HepG2 (cell line): ENCODE measurements around the gene PPME1. TPM values are rescaled to one million over a fixed set of nuclear protein-coding genes. Genes with fewer than 3 reads are reported as not detected.

Experiments used
- ATAC-seq: fragments of 200-7000 bp; cut with Tn5 transposase; 3 replicates; pipeline ENCODE4 v1.9.1; 2020; ENCODE audit warnings: mild to moderate bottlenecking, moderate library complexity
- BruUV-seq: library from RNA; stranded (reverse); fragments of 400-500 nt; replicated peaks from 2 replicates; lab custom pipeline; 2021; lab: Mats Ljungman, UMichigan
- CTCF ChIA-PET: fragments of 300-600 bp; formaldehyde crosslinking; extraction: SDS; loops from one replicate; lab custom pipeline; 2021; ENCODE audit warnings: low total read pairs, inconsistent platforms, low intra/inter-chr PET ratio; lab: Yijun Ruan, JAX
- POLR2A ChIA-PET: fragments of 350-600 bp; sonication (Branson Sonifier 250); formaldehyde crosslinking; loops from one replicate; lab custom pipeline; 2020; ENCODE audit warnings: antibody characterized with exemption, inconsistent platforms; lab: Yijun Ruan, JAX
- DNase-seq: peaks from one replicate; pipeline ENCODE4 v3.0.0-alpha.2; 2015; ENCODE audit warnings: low spot score
- FAIRE-seq: peaks from 3 replicates; lab custom pipeline; 2011; peaks lifted over from hg19 to GRCh38; lab: Jason Lieb, UNC
- H2AFZ ChIP-seq: one replicate; pipeline ENCODE4 v1.6.1; 2011; ENCODE audit warnings: low read length, inconsistent platforms
- H3K27ac ChIP-seq: fragments of 300-600 bp; 3 replicates; pipeline ENCODE4 v1.8.0; 2011; ENCODE audit warnings: mixed run types, mild to moderate bottlenecking, mixed read lengths, low read length, inconsistent platforms; ENCODE audit not compliant: insufficient read depth; ENCODE audit errors: extremely low read length
- H3K27me3 ChIP-seq, 2 experiments: fragments of 200-600 bp in 1 of 2; 2 replicates in 1 of 2; 3 replicates in 1 of 2; pipeline versions ENCODE4 v1.6.0 to v1.8.0; 2011; ENCODE audit warnings: low read length in 2 of 2, mild to moderate bottlenecking in 2 of 2, moderate library complexity in 2 of 2, inconsistent platforms in 1 of 2; ENCODE audit not compliant: insufficient read depth in 2 of 2, control insufficient read depth in 1 of 2
- H3K36me3 ChIP-seq, 2 experiments: fragments of 200-600 bp in 1 of 2; replicated peaks in 1 of 2; 2 replicates in 1 of 2; 3 replicates in 1 of 2; pipeline versions ENCODE4 v1.5.1 to v1.8.0; 2011; ENCODE audit warnings: low read length in 2 of 2, inconsistent platforms in 1 of 2; ENCODE audit not compliant: insufficient read depth in 2 of 2, control insufficient read depth in 1 of 2
- H3K4me1 ChIP-seq: 2 replicates; pipeline ENCODE4 v1.5.1; 2012; ENCODE audit warnings: low read length, inconsistent platforms; ENCODE audit not compliant: insufficient read depth
- H3K4me2 ChIP-seq: 2 replicates; pipeline ENCODE4 v1.6.0; 2011; ENCODE audit warnings: low read depth, low read length, inconsistent platforms
- H3K4me3 ChIP-seq, 3 experiments: fragments of 200-600 bp in 1 of 3; sonication (generic), shearing (Covaris generic) in 1 of 3; replicated peaks in 1 of 3; 2 replicates each; pipeline ENCODE4 v1.5.1; 2011 to 2016; ENCODE audit warnings: low read length in 3 of 3, inconsistent platforms in 2 of 3, low read depth in 2 of 3, mild to moderate bottlenecking in 2 of 3, control low read depth in 1 of 3, mixed read lengths in 1 of 3; ENCODE audit not compliant: insufficient read depth in 1 of 3
- H3K79me2 ChIP-seq: one replicate; pipeline ENCODE4 v1.6.1; 2011; ENCODE audit warnings: low read length, inconsistent platforms; ENCODE audit not compliant: insufficient read depth
- H3K9ac ChIP-seq: 2 replicates; pipeline ENCODE4 v1.6.0; 2011; ENCODE audit warnings: mild to moderate bottlenecking, low read depth, low read length, inconsistent platforms; ENCODE audit not compliant: insufficient read depth
- H3K9me3 ChIP-seq: 2 replicates; pipeline ENCODE4 v1.5.1; 2012; ENCODE audit warnings: mild to moderate bottlenecking, low read length
- H4K20me1 ChIP-seq: 2 replicates; pipeline ENCODE4 v1.6.0; 2011; ENCODE audit warnings: inconsistent platforms, mild to moderate bottlenecking, low read length, moderate library complexity; ENCODE audit not compliant: insufficient read depth
- ATF3 ChIP-seq: sonication (generic); formaldehyde crosslinking; IDR thresholded peaks from 2 replicates; pipeline ENCODE4 v1.4.0; 2020; ENCODE audit warnings: missing genetic modification reagents
- ATRX ChIP-seq: sonication (generic); formaldehyde crosslinking; IDR thresholded peaks from 2 replicates; pipeline ENCODE4 v1.4.0; 2020; ENCODE audit warnings: missing genetic modification reagents, borderline replicate concordance
- HBP1 ChIP-seq: IDR thresholded peaks from 2 replicates; pipeline ENCODE4 v1.6.1; 2016; ENCODE audit warnings: low read depth, control low read depth
- ISL2 ChIP-seq: sonication (generic); formaldehyde crosslinking; IDR thresholded peaks from 2 replicates; pipeline ENCODE4 v1.5.0; 2020; ENCODE audit warnings: missing genetic modification reagents
- JUND ChIP-seq: sonication (generic); formaldehyde crosslinking; IDR thresholded peaks from 2 replicates; pipeline ENCODE4 v1.8.0; 2022; ENCODE audit warnings: mild to moderate bottlenecking, missing genetic modification reagents
- PHB2 ChIP-seq: fragments of 450-650 bp; IDR thresholded peaks from 2 replicates; pipeline ENCODE4 v1.6.1; 2018; ENCODE audit not compliant: partially characterized antibody
- PHF8 ChIP-seq: sonication (generic); formaldehyde crosslinking; IDR thresholded peaks from 2 replicates; pipeline ENCODE4 v1.5.0; 2020; ENCODE audit warnings: missing genetic modification reagents
- RXRA ChIP-seq: sonication (generic); formaldehyde crosslinking; IDR thresholded peaks from 2 replicates; pipeline ENCODE4 v1.5.1; 2020; ENCODE audit warnings: missing genetic modification reagents
- TAF1 ChIP-seq: sonication (generic); formaldehyde crosslinking; IDR thresholded peaks from 2 replicates; pipeline ENCODE4 v1.4.0; 2020; ENCODE audit warnings: missing genetic modification reagents
- ZFP36L2 ChIP-seq: sonication (generic); formaldehyde crosslinking; IDR thresholded peaks from 2 replicates; pipeline ENCODE4 v1.4.0; 2020; ENCODE audit warnings: missing genetic modification reagents
- ZNF546 ChIP-seq: sonication (generic); formaldehyde crosslinking; conservative IDR thresholded peaks from 2 replicates; pipeline ENCODE4 v1.8.1; 2023; ENCODE audit warnings: mild to moderate bottlenecking, missing genetic modification reagents
- ZNF547 ChIP-seq: sonication (generic); formaldehyde crosslinking; IDR thresholded peaks from 2 replicates; pipeline ENCODE4 v1.5.1; 2020; ENCODE audit warnings: mild to moderate bottlenecking, missing genetic modification reagents
- ZNF577 ChIP-seq: sonication (generic); formaldehyde crosslinking; IDR thresholded peaks from 2 replicates; pipeline ENCODE4 v1.4.0; 2020; ENCODE audit warnings: mild to moderate bottlenecking, low read depth, missing genetic modification reagents, borderline replicate concordance
- ZNF839 ChIP-seq: sonication (generic); formaldehyde crosslinking; IDR thresholded peaks from 2 replicates; pipeline ENCODE4 v1.4.0; 2020; ENCODE audit warnings: missing genetic modification reagents, mild to moderate bottlenecking, borderline replicate concordance
- ZSCAN21 ChIP-seq: sonication (generic); formaldehyde crosslinking; IDR thresholded peaks from 2 replicates; pipeline ENCODE4 v1.8.0; 2022; ENCODE audit warnings: mild to moderate bottlenecking, missing genetic modification reagents, moderate library complexity, borderline replicate concordance
- ZZZ3 ChIP-seq: sonication (generic); formaldehyde crosslinking; IDR thresholded peaks from 2 replicates; pipeline ENCODE4 v1.4.0; 2020; ENCODE audit warnings: missing genetic modification reagents, mild to moderate bottlenecking, borderline replicate concordance
- WGBS: methylation state at CpG from one replicate; pipeline ENCODE4 v1.1.6; 2017; ENCODE audit warnings: low lambda C conversion rate; 5-methylcytosine and 5-hydroxymethylcytosine counted together
- in situ Hi-C: cut with HindIII; loops from 2 replicates; pipeline ENCODE4 v1.10.0; 2017; ENCODE audit warnings: low pct_unique_long_range_greater_than_20kb; ENCODE audit not compliant: extremely low pct_ligation_motif_present
- intact Hi-C: fragments of 100-400 bp; cut with micrococcal nuclease; formaldehyde crosslinking; loops from one replicate; pipeline ENCODE4 v1.10.0; 2022; ENCODE audit not compliant: unreplicated experiment
- polyA plus RNA-seq, 8 experiments: library from polyadenylated mRNA; depleted of rRNA in 3 of 8; stranded (reverse) in 7 of 8; unstranded in 1 of 8; fragments of >200 nt; fragmentation: Illumina TruSeq in 4 of 8; extraction: Trizol in 4 of 8; gene quantifications; 2 replicates each; pipeline versions ENCODE4 v1.2.1 to v1.2.3, GENCODE V29; 2011 to 2016; ENCODE audit warnings: low read depth in 4 of 8, missing spikeins in 1 of 8, mixed read lengths in 1 of 8; ENCODE audit not compliant: insufficient read depth in 1 of 8
- total RNA-seq, 5 experiments: library from RNA; depleted of rRNA; stranded (reverse); fragments of >200 nt; fragmentation: Illumina TruSeq; extraction: Trizol; gene quantifications; 2 replicates each; pipeline ENCODE4 v1.2.3, GENCODE V29; 2016; ENCODE audit warnings: low read depth in 1 of 5

Gene PPME1
- total and polyA plus RNA-seq, 2 of the 13 experiments (the other 11 are each of a cell fraction or from before 2014, with no cell fraction given), result 31.3 to 56.0 TPM

- no peaks in the 10 kb centered on the region for H3K79me2 ChIP-seq
- H3K27me3 ChIP-seq, result no peaks in the 10 kb centered on the region
- no peak overlapping the region for H3K4me3 ChIP-seq
- no TSS peak for BruUV-seq
- H3K27ac ChIP-seq, result no peak overlapping the region
- POLR2A ChIA-PET, result no interaction called here
- in situ Hi-C loops (no loop called here), intact Hi-C loops (no loop called here)
- DNase-seq (no peak), FAIRE-seq (no peak), ATAC-seq (no peak)
- H3K4me2 ChIP-seq, result no peak overlapping the region
- H2AFZ ChIP-seq, result no peak overlapping the region
- H3K9ac ChIP-seq, result no peak overlapping the region
- TF ChIP-seq ZNF839 (CRISPR knock-in tag) (no peak), ZSCAN21 (CRISPR knock-in tag) (no peak), PHB2 (no peak), RXRA (CRISPR knock-in tag) (no peak), ZNF577 (CRISPR knock-in tag) (no peak), JUND (no peak)
- 97% methylated on average over 3 of the region's 3 CpGs for WGBS
- no peaks in the 10 kb centered on the region for H3K9me3 ChIP-seq
- no peaks in the 10 kb centered on the region for H3K4me1 ChIP-seq
- H3K36me3 ChIP-seq, result peaks cover 22 to 61% of the 10 kb centered on the region in 2 experiments
- CTCF ChIA-PET, result no interaction called here
- no peaks in the 10 kb centered on the region for H4K20me1 ChIP-seq
Observed at GRCh38 chr11:74233683-74234082, 62.6 kb downstream of the PPME1 start.

GRCh38 chr11:74235121-74235520 lies 64.0 kb downstream of the PPME1 start:
- Histone ChIP-seq H3K9ac (no peak overlapping the region), H3K4me2 (no peak overlapping the region), H3K27me3 (no peaks in the 10 kb centered on the region), H4K20me1 (no peaks in the 10 kb centered on the region), H3K9me3 (no peaks in the 10 kb centered on the region), H3K4me3 (no peak overlapping the region), H3K4me1 (no peaks in the 10 kb centered on the region), H3K27ac (no peak overlapping the region), H2AFZ (no peak overlapping the region), H3K79me2 (no peaks in the 10 kb centered on the region), H3K36me3 (peaks cover 27 to 68% of the 10 kb centered on the region in 2 experiments)
- 98% methylated on average over 4 of the region's 4 CpGs for WGBS
- ATAC-seq (no peak), DNase-seq (no peak), FAIRE-seq (no peak)
- no TSS peak for BruUV-seq
- ChIA-PET POLR2A (no interaction called here), CTCF (no interaction called here)
- in situ Hi-C loops, result no loop called here
- intact Hi-C loops, result no loop called here
- TF ChIP-seq ZFP36L2, result no peak
- no peak for TF ChIP-seq HBP1 (CRISPR knock-in tag)
- TF ChIP-seq ZNF547, result no peak
- TF ChIP-seq ATRX (CRISPR knock-in tag), result no peak
- no peak for TF ChIP-seq TAF1
- no peak for TF ChIP-seq PHF8
- TF ChIP-seq ATF3, result no peak
- TF ChIP-seq ISL2 (CRISPR knock-in tag), result no peak
- no peak for TF ChIP-seq ZNF546 (CRISPR knock-in tag)
- TF ChIP-seq ZZZ3, result no peak
